HEK293 (cell line): ENCODE results near the gene NPAS2.
A peak's percentile ranks its signal among the peaks of the same experiment; 100 is the strongest.

ENCODE experiments used
- ATF2 ChIP-seq: fragments of 450-650 bp; formaldehyde crosslinking; IDR thresholded peaks from 2 replicates; pipeline ENCODE4 v1.5.1; 2016; ENCODE audit warnings: missing biosample characterization, missing genetic modification characterization, low read depth
- FEZF1 ChIP-seq: fragments of 450-650 bp; formaldehyde crosslinking; IDR thresholded peaks from 2 replicates; pipeline ENCODE4 v1.5.1; 2016; ENCODE audit warnings: missing biosample characterization, missing genetic modification characterization
- IKZF3 ChIP-seq: fragments of 450-650 bp; IDR thresholded peaks from 2 replicates; pipeline ENCODE4 v1.5.0; 2018; ENCODE audit warnings: missing biosample characterization, mild to moderate bottlenecking, missing genetic modification characterization, moderate library complexity
- MZF1 ChIP-seq: fragments of 450-650 bp; formaldehyde crosslinking; IDR thresholded peaks from 2 replicates; pipeline ENCODE4 v1.5.1; 2017; ENCODE audit warnings: missing biosample characterization, missing genetic modification characterization, borderline replicate concordance
- OSR2 ChIP-seq: fragments of 450-650 bp; formaldehyde crosslinking; IDR thresholded peaks from 2 replicates; pipeline ENCODE4 v1.5.1; 2016; ENCODE audit warnings: missing biosample characterization, missing genetic modification characterization
- SCRT2 ChIP-seq: fragments of 450-650 bp; formaldehyde crosslinking; IDR thresholded peaks from 2 replicates; pipeline ENCODE4 v1.5.1; 2016; ENCODE audit warnings: missing biosample characterization, missing genetic modification characterization
- SP2 ChIP-seq: fragments of 450-650 bp; formaldehyde crosslinking; IDR thresholded peaks from 2 replicates; pipeline ENCODE4 v1.5.1; 2016; ENCODE audit warnings: missing biosample characterization, missing genetic modification characterization
- SP3 ChIP-seq: fragments of 450-650 bp; formaldehyde crosslinking; IDR thresholded peaks from 2 replicates; pipeline ENCODE4 v1.5.1; 2016; ENCODE audit warnings: missing biosample characterization, missing genetic modification characterization
- SP7 ChIP-seq: fragments of 450-650 bp; formaldehyde crosslinking; IDR thresholded peaks from 2 replicates; pipeline ENCODE4 v1.5.1; 2016; ENCODE audit warnings: missing biosample characterization, missing genetic modification characterization
- ZBTB44 ChIP-seq: fragments of 450-650 bp; IDR thresholded peaks from 2 replicates; pipeline ENCODE4 v1.5.1; 2018; ENCODE audit warnings: missing biosample characterization, mild to moderate bottlenecking, missing genetic modification characterization
- ZFHX2 ChIP-seq: fragments of 450-650 bp; formaldehyde crosslinking; conservative IDR thresholded peaks from 2 replicates; pipeline ENCODE4 v1.5.1; 2016; ENCODE audit warnings: missing biosample characterization, missing genetic modification characterization
- ZNF174 ChIP-seq: fragments of 450-650 bp; formaldehyde crosslinking; IDR thresholded peaks from 2 replicates; pipeline ENCODE4 v1.5.0; 2017; ENCODE audit warnings: missing biosample characterization, mild to moderate bottlenecking, missing genetic modification characterization
- ZNF248 ChIP-seq: fragments of 450-650 bp; formaldehyde crosslinking; IDR thresholded peaks from 2 replicates; pipeline ENCODE4 v1.5.1; 2017; ENCODE audit warnings: missing biosample characterization, missing genetic modification characterization
- ZNF366 ChIP-seq: fragments of 450-650 bp; formaldehyde crosslinking; conservative IDR thresholded peaks from 2 replicates; pipeline ENCODE4 v1.5.1; 2016; ENCODE audit warnings: missing biosample characterization, missing genetic modification characterization
- ZNF394 ChIP-seq: fragments of 450-650 bp; formaldehyde crosslinking; IDR thresholded peaks from 2 replicates; pipeline ENCODE4 v1.5.1; 2016; ENCODE audit warnings: missing biosample characterization, missing genetic modification characterization, mild to moderate bottlenecking, moderate library complexity, borderline replicate concordance
- ZNF518A ChIP-seq: fragments of 450-650 bp; formaldehyde crosslinking; conservative IDR thresholded peaks from 2 replicates; pipeline ENCODE4 v1.5.1; 2016; ENCODE audit warnings: low read depth, missing biosample characterization, missing genetic modification characterization
- ZNF561 ChIP-seq: fragments of 450-650 bp; IDR thresholded peaks from 2 replicates; pipeline ENCODE4 v1.5.1; 2018; ENCODE audit warnings: missing biosample characterization, missing genetic modification characterization, borderline replicate concordance
- ZNF600 ChIP-seq: fragments of 450-650 bp; formaldehyde crosslinking; IDR thresholded peaks from 2 replicates; pipeline ENCODE4 v1.5.1; 2016; ENCODE audit warnings: missing biosample characterization, missing genetic modification characterization
- ZNF768 ChIP-seq: fragments of 450-650 bp; formaldehyde crosslinking; IDR thresholded peaks from 2 replicates; pipeline ENCODE4 v1.5.1; 2018; ENCODE audit warnings: missing biosample characterization, mild to moderate bottlenecking, missing genetic modification characterization
- ZSCAN30 ChIP-seq: fragments of 450-650 bp; IDR thresholded peaks from 2 replicates; pipeline ENCODE4 v1.5.1; 2018; ENCODE audit warnings: missing biosample characterization, mild to moderate bottlenecking, missing genetic modification characterization, moderate library complexity
- ZXDB ChIP-seq: fragments of 450-650 bp; formaldehyde crosslinking; IDR thresholded peaks from 2 replicates; pipeline ENCODE4 v1.5.1; 2016; ENCODE audit warnings: missing biosample characterization, missing genetic modification characterization
- TF ChIP-seq, protein P1 (sequence below): fragments of 450-650 bp; formaldehyde crosslinking; IDR thresholded peaks from 2 replicates; pipeline ENCODE4 v1.5.1; 2016; ENCODE audit warnings: missing biosample characterization, missing genetic modification characterization
- TF ChIP-seq, protein P2 (sequence below): fragments of 450-650 bp; formaldehyde crosslinking; IDR thresholded peaks from 2 replicates; pipeline ENCODE4 v1.5.1; 2016; ENCODE audit warnings: missing biosample characterization, missing genetic modification characterization

The NPAS2 gene

GRCh38 chr2:101001691-101002561 lies 182.0 kb downstream of the NPAS2 start, which contains the start of gene RPL31 (continued):
- TF ChIP-seq, protein P1, sequence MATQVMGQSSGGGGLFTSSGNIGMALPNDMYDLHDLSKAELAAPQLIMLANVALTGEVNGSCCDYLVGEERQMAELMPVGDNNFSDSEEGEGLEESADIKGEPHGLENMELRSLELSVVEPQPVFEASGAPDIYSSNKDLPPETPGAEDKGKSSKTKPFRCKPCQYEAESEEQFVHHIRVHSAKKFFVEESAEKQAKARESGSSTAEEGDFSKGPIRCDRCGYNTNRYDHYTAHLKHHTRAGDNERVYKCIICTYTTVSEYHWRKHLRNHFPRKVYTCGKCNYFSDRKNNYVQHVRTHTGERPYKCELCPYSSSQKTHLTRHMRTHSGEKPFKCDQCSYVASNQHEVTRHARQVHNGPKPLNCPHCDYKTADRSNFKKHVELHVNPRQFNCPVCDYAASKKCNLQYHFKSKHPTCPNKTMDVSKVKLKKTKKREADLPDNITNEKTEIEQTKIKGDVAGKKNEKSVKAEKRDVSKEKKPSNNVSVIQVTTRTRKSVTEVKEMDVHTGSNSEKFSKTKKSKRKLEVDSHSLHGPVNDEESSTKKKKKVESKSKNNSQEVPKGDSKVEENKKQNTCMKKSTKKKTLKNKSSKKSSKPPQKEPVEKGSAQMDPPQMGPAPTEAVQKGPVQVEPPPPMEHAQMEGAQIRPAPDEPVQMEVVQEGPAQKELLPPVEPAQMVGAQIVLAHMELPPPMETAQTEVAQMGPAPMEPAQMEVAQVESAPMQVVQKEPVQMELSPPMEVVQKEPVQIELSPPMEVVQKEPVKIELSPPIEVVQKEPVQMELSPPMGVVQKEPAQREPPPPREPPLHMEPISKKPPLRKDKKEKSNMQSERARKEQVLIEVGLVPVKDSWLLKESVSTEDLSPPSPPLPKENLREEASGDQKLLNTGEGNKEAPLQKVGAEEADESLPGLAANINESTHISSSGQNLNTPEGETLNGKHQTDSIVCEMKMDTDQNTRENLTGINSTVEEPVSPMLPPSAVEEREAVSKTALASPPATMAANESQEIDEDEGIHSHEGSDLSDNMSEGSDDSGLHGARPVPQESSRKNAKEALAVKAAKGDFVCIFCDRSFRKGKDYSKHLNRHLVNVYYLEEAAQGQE = peak; percentile 47; the same call in 1 of the 2 replicates
- peak; percentile 62; the same call in 1 of the 2 replicates for TF ChIP-seq SP7 (tag by site-specific recombination)
- TF ChIP-seq, protein P2, sequence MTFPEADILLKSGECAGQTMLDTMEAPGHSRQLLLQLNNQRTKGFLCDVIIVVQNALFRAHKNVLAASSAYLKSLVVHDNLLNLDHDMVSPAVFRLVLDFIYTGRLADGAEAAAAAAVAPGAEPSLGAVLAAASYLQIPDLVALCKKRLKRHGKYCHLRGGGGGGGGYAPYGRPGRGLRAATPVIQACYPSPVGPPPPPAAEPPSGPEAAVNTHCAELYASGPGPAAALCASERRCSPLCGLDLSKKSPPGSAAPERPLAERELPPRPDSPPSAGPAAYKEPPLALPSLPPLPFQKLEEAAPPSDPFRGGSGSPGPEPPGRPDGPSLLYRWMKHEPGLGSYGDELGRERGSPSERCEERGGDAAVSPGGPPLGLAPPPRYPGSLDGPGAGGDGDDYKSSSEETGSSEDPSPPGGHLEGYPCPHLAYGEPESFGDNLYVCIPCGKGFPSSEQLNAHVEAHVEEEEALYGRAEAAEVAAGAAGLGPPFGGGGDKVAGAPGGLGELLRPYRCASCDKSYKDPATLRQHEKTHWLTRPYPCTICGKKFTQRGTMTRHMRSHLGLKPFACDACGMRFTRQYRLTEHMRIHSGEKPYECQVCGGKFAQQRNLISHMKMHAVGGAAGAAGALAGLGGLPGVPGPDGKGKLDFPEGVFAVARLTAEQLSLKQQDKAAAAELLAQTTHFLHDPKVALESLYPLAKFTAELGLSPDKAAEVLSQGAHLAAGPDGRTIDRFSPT (tag by site-specific recombination) = no peak
- peak; percentile 50; the same call in 1 of the 2 replicates for TF ChIP-seq ZNF394 (tag by site-specific recombination)
- TF ChIP-seq OSR2 = no peak
- TF ChIP-seq ZNF174 (tag by site-specific recombination) = no peak
- peak; percentile 81 for TF ChIP-seq ZXDB (tag by site-specific recombination)
- TF ChIP-seq IKZF3 (tag by site-specific recombination) = 0 out of 2 replicates have a peak, but pooled peaks have one; percentile 29
- TF ChIP-seq SP3 (tag by site-specific recombination) = peak; percentile 84
- no peak for TF ChIP-seq ZNF248
- no peak for TF ChIP-seq ZBTB44 (tag by site-specific recombination)
- TF ChIP-seq FEZF1 (tag by site-specific recombination) = 0 out of 2 replicates have a peak, but pooled peaks have one; percentile 41
- TF ChIP-seq ZNF518A (tag by site-specific recombination) = peak; percentile 93
- TF ChIP-seq ZNF366 (tag by site-specific recombination) = peak; percentile 93
- TF ChIP-seq ATF2 (tag by site-specific recombination) = peak; percentile 39; the same call in 1 of the 2 replicates
- peak; percentile 22; the same call in 1 of the 2 replicates for TF ChIP-seq ZNF600
- peak; percentile 36; the same call in 1 of the 2 replicates for TF ChIP-seq ZNF561 (tag by site-specific recombination)
- peak; percentile 30; the same call in 1 of the 2 replicates for TF ChIP-seq ZSCAN30 (tag by site-specific recombination)
- TF ChIP-seq SP2 = peak; percentile 65
- no peak for TF ChIP-seq MZF1
- TF ChIP-seq ZFHX2 (tag by site-specific recombination) = peak; percentile 25; the same call in 1 of the 2 replicates
- TF ChIP-seq ZNF768 (tag by site-specific recombination) = no peak
- no peak for TF ChIP-seq SCRT2 (tag by site-specific recombination)
